Measurements from ENCODE around the gene RNF126.

- TF ChIP-seq CTCF (IDR thresholded peaks at IDR 0.05 in 4 of 5, conservative IDR thresholded peaks at IDR 0.05 in 1 of 5) (no peak), POLR2A (IDR thresholded peaks at IDR 0.05) (no peak)
These were observed 41.4 kb upstream of the RNF126 start for GRCh38 chr19:704447-704741.
